Spleen (tissue), 11 donors: ENCODE measurements around the gene TRPV5. TPM values are rescaled to one million over a fixed set of nuclear protein-coding genes. Genes with fewer than 3 reads are reported as not detected.
A peak's percentile ranks its signal among the peaks of the same experiment; 100 is the strongest.

Experiments
- DNase-seq: peaks from one replicate; pipeline ENCODE4 v3.0.0-alpha.2; 2020
- H3K27ac ChIP-seq, 8 donors: fragments of 200-600 bp; sonication (generic) in 7 of 8; 1 replicate in 4 of 8; 2 replicates in 4 of 8; pipeline versions ENCODE4 v1.5.0 to v1.8.0; 2016 to 2021; ENCODE audit warnings: inconsistent platforms in 4 of 8, mild to moderate bottlenecking in 4 of 8, moderate library complexity in 1 of 8
- H3K27me3 ChIP-seq, 7 donors: fragments of 200-600 bp; sonication (generic) in 6 of 7; replicated peaks in 1 of 7; 1 replicate in 4 of 7; 2 replicates in 3 of 7; pipeline versions ENCODE4 v1.5.0 to v1.8.0; 2016 to 2021; ENCODE audit warnings: inconsistent platforms in 3 of 7, mild to moderate bottlenecking in 1 of 7
- H3K36me3 ChIP-seq, 6 donors: fragments of 200-600 bp; sonication (generic) in 5 of 6; 1 replicate in 4 of 6; 2 replicates in 2 of 6; pipeline versions ENCODE4 v1.5.0 to v1.8.0; 2016 to 2021; ENCODE audit warnings: inconsistent platforms in 2 of 6
- H3K4me1 ChIP-seq, 6 donors: fragments of 200-600 bp; sonication (generic) in 5 of 6; 1 replicate in 3 of 6; 2 replicates in 3 of 6; pipeline versions ENCODE4 v1.5.0 to v1.8.0; 2016 to 2021; ENCODE audit warnings: inconsistent platforms in 3 of 6
- H3K4me3 ChIP-seq, 8 donors: fragments of 200-600 bp; sonication (generic) in 7 of 8; 1 replicate in 4 of 8; 2 replicates in 4 of 8; pipeline versions ENCODE4 v1.5.0 to v1.8.0; 2016 to 2021; ENCODE audit warnings: inconsistent platforms in 4 of 8, mild to moderate bottlenecking in 4 of 8, moderate library complexity in 2 of 8
- H3K9me3 ChIP-seq, 8 donors: fragments of 200-600 bp; sonication (generic) in 7 of 8; 1 replicate in 4 of 8; 2 replicates in 4 of 8; pipeline versions ENCODE4 v1.5.0 to v1.8.0; 2016 to 2021; ENCODE audit warnings: inconsistent platforms in 4 of 8
- CTCF ChIP-seq, 11 experiments: fragments of 200-600 bp in 7 of 11; fragments of 450-650 bp in 4 of 11; sonication (generic) in 4 of 11; IDR thresholded peaks in 8 of 11; conservative IDR thresholded peaks in 3 of 11; 1 replicate in 7 of 11; 2 replicates in 4 of 11; pipeline versions ENCODE4 v1.4.0 to v1.8.0; 2016 to 2021; ENCODE audit warnings: antibody characterized with exemption in 11 of 11, inconsistent platforms in 4 of 11, mild to moderate bottlenecking in 1 of 11
- POLR2A ChIP-seq, 3 donors: fragments of 450-650 bp; IDR thresholded peaks; one replicate each; pipeline ENCODE4 v1.5.1; 2017; ENCODE audit warnings: antibody characterized with exemption in 3 of 3, mild to moderate bottlenecking in 1 of 3
- POLR2AphosphoS5 ChIP-seq, 3 donors: sonication (generic); formaldehyde crosslinking; IDR thresholded peaks; one replicate each; pipeline ENCODE4 v1.5.1; 2017; ENCODE audit warnings: antibody characterized with exemption in 3 of 3
- WGBS, 5 donors: extraction: QIAGEN DNeasy Blood & Tissue Kit in 3 of 5; methylation state at CpG; one replicate each; pipeline versions ENCODE4 v1.1.5 to v1.1.7; 2013 to 2018; 5-methylcytosine and 5-hydroxymethylcytosine counted together
- intact Hi-C: fragments of 100-400 bp; cut with DNase I; formaldehyde crosslinking; loops from one replicate; pipeline ENCODE4 v1.15.0; 2023; ENCODE audit warnings: low total_unique reads
- polyA plus RNA-seq, 3 donors: library from polyadenylated mRNA; stranded (reverse); fragments of 200-250 nt; gene quantifications; one replicate each; pipeline ENCODE4 v1.2.1, GENCODE V29; 2013
- total RNA-seq, 7 donors: library from RNA; depleted of rRNA in 3 of 7; stranded (reverse); fragments of >200 nt in 3 of 7; fragmentation: NEBNext Ultra II Directional in 4 of 7; extraction: Animal tissue kit (Norgen Biotek cat#: 25700) in 4 of 7; gene quantifications; one replicate each; pipeline versions ENCODE4 v1.1.0 to v1.2.1, GENCODE V29; 2016 to 2021
- donor health status: healthy with polysubstance abuse.
- donor health status: DM: no; HTN: no; CAD: no; lungs with moderate emphysema.
- donor health status: DM: no; HTN: no; CAD: no.
- donor health status: Bipolar disorder and iron deficiency.
- donor health status: healthy.
- donor health status: DM: no; HTN: no; CAD: no.
- donor health status: DM: yes; HTN: yes; CAD: no.

TRPV5 gene
- total and polyA plus RNA-seq, 10 donors = 0.02 to 0.20 (median 0.03) TPM; not detected in 7

GRCh38 chr7:142889816-142890215 is 43.7 kb downstream of the TRPV5 start:
- H3K36me3 ChIP-seq = no peaks in the 10 kb centered on the region
- no peaks in the 10 kb centered on the region for H3K4me1 ChIP-seq
- no peak for TF ChIP-seq POLR2AphosphoS5 (IDR thresholded peaks at IDR 0.05)
- TF ChIP-seq POLR2A (IDR thresholded peaks at IDR 0.05) = no peak
- no peak for TF ChIP-seq CTCF (IDR thresholded peaks at IDR 0.05 in 8 of 11, conservative IDR thresholded peaks at IDR 0.05 in 3 of 11)
- WGBS, 5 donors = 54 to 78% (median 66%) methylated on average over 2 to 3 of the region's 3 CpGs
- H3K27me3 ChIP-seq = peaks cover 0 to 15% (median 0%) of the 10 kb centered on the region in 7 donors
- DNase-seq = no peak
- no peaks in the 10 kb centered on the region for H3K9me3 ChIP-seq
- intact Hi-C loops = no loop called here
- no peak overlapping the region for H3K4me3 ChIP-seq
- no peak overlapping the region for H3K27ac ChIP-seq

- no peaks in the 10 kb centered on the region for H3K9me3 ChIP-seq
- WGBS, 5 donors = 90 to 95% (median 93%) methylated on average over 12 of the region's 12 CpGs
- H3K4me3 ChIP-seq = no peak overlapping the region
- H3K27ac ChIP-seq = no peak overlapping the region
- peaks cover 0 to 28% (median 0%) of the 10 kb centered on the region in 7 donors for H3K27me3 ChIP-seq
- no peak for TF ChIP-seq POLR2A (IDR thresholded peaks at IDR 0.05)
- no peak for TF ChIP-seq CTCF (IDR thresholded peaks at IDR 0.05 in 8 of 11, conservative IDR thresholded peaks at IDR 0.05 in 3 of 11)
- no peak for TF ChIP-seq POLR2AphosphoS5 (IDR thresholded peaks at IDR 0.05)
- intact Hi-C loops = no loop called here
- DNase-seq = peak; percentile 13
- no peaks in the 10 kb centered on the region for H3K36me3 ChIP-seq
- H3K4me1 ChIP-seq = no peaks in the 10 kb centered on the region
Observed at GRCh38 chr7:142887282-142888015, 46.1 kb downstream of the TRPV5 start.

- H3K4me1 ChIP-seq = no peaks in the 10 kb centered on the region
- H3K27ac ChIP-seq = no peak overlapping the region
- no peak overlapping the region for H3K4me3 ChIP-seq
- no peaks in the 10 kb centered on the region for H3K9me3 ChIP-seq
- DNase-seq = peak; percentile 34
- no peaks in the 10 kb centered on the region for H3K36me3 ChIP-seq
- TF ChIP-seq POLR2AphosphoS5 (IDR thresholded peaks at IDR 0.05) (no peak), CTCF (IDR thresholded peaks at IDR 0.05 in 8 of 11, conservative IDR thresholded peaks at IDR 0.05 in 3 of 11) (no peak), POLR2A (IDR thresholded peaks at IDR 0.05) (no peak)
- intact Hi-C loops = no loop called here
- H3K27me3 ChIP-seq = peaks cover 0 to 28% (median 0%) of the 10 kb centered on the region in 7 donors
- WGBS, 5 donors = 65 to 82% (median 73%) methylated on average over 6 to 7 of the region's 7 CpGs
Observed at GRCh38 chr7:142886866-142887265, 46.7 kb downstream of the TRPV5 start.

- Histone ChIP-seq H3K27me3 (peaks cover 0 to 29% (median 0%) of the 10 kb centered on the region in 7 donors), H3K9me3 (no peaks in the 10 kb centered on the region), H3K27ac (no peak within 1 kb of the TSS), H3K36me3 (no peaks in the 10 kb centered on the region), H3K4me1 (peaks cover 0 to 5% (median 0%) of the 10 kb centered on the region in 6 donors), H3K4me3 (no peak within 1 kb of the TSS)
- 78 to 90% (median 85%) methylated on average over 12 to 16 of the region's 16 CpGs for WGBS, 5 donors
- no peak for TF ChIP-seq CTCF (IDR thresholded peaks at IDR 0.05 in 8 of 11, conservative IDR thresholded peaks at IDR 0.05 in 3 of 11)
- no peak for TF ChIP-seq POLR2AphosphoS5 (IDR thresholded peaks at IDR 0.05)
- no peak for TF ChIP-seq POLR2A (IDR thresholded peaks at IDR 0.05)
- intact Hi-C loops = no loop called here
- DNase-seq = peak; percentile 68
Observed at GRCh38 chr7:142885311-142886230, 48.0 kb downstream of the TRPV5 start, which contains the start of gene TRPV6. TRPV6 (minus strand) TSS chr7:142885745.
